ENCODE measurements around the gene LIPC.

Gene LIPC

DNA sequence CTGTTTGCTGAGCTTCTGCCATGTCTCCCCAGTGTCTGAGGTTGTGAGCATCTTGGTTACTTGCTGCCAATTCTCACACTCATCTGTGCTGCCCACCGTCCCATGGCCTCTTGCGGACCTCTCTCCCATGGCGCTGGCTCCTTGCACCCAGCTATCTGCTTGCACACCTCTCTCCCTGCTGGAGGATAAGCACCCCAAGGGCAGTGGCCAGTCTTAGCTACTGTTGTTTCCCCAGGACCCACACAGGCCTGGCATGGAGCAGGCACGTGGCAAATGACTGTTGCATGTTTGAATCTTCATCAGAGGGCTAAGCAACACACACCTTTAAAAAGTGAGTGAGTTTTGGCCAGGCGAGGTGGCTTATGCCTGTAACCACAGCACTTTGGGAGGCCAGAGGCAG, 14.7 kb downstream of the LIPC start:
- Histone ChIP-seq H3K9me3 (ENCODE audit: low read length) (no peaks in the 10 kb centered on the region), H3K27ac (ENCODE audit: low read depth, low read length) (no peak overlapping the region), H3K27me3 (ENCODE audit: control insufficient read depth in 1 of 2, insufficient read depth in 2 of 2, low read length in 2 of 2) (no peaks in the 10 kb centered on the region), H3K4me3 (ENCODE audit: low read depth in 1 of 2, low read length in 2 of 2) (no peak overlapping the region), H3K36me3 (ENCODE audit: insufficient read depth, low read length) (no peaks in the 10 kb centered on the region), H3K9ac (ENCODE audit: low read length) (no peak overlapping the region), H3K4me1 (ENCODE audit: insufficient read depth, low read length) (peaks cover 6% of the 10 kb centered on the region)

- no peak overlapping the region for H3K4me3 ChIP-seq (ENCODE audit: low read depth in 1 of 2, low read length in 2 of 2)
- H3K9me3 ChIP-seq (ENCODE audit: low read length): no peaks in the 10 kb centered on the region
- H3K27ac ChIP-seq (ENCODE audit: low read depth, low read length): no peak overlapping the region
- no peak overlapping the region for H3K9ac ChIP-seq (ENCODE audit: low read length)
- H3K4me1 ChIP-seq (ENCODE audit: insufficient read depth, low read length): peaks cover 6% of the 10 kb centered on the region
- H3K27me3 ChIP-seq (ENCODE audit: control insufficient read depth in 1 of 2, insufficient read depth in 2 of 2, low read length in 2 of 2): no peaks in the 10 kb centered on the region
- H3K36me3 ChIP-seq (ENCODE audit: insufficient read depth, low read length): no peaks in the 10 kb centered on the region
Measured at GRCh38 chr15:58447271-58448010, 15.7 kb downstream of the LIPC start.

GRCh38 chr15:58448331-58448730, 16.5 kb downstream of the LIPC start:
- H3K9me3 ChIP-seq (ENCODE audit: low read length): no peaks in the 10 kb centered on the region

DNA sequence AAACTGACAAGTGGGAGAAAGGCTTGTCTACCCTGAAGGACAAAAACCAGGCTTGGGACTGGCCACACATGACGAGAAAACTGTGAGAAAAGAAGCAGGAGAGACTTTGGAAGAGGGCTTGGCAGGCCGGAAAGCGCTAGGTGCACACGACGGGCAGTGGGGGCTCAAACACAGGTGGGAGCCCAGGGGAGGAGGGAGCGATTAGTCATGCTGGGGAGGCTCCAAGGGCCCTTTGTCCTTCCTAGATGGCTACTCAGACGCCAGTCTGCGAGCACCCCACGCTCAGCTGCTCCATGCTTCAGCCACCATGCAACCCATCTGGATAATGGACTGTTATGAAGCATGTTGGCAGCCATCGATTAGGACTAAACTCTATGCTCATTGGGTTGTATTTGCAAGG, 17.1 kb downstream of the LIPC start:
- no peak overlapping the region for H3K9ac ChIP-seq (ENCODE audit: low read length)
- H3K27me3 ChIP-seq (ENCODE audit: control insufficient read depth in 1 of 2, insufficient read depth in 2 of 2, low read length in 2 of 2): no peaks in the 10 kb centered on the region
- H3K4me1 ChIP-seq (ENCODE audit: insufficient read depth, low read length): peaks cover 6% of the 10 kb centered on the region
- no peaks in the 10 kb centered on the region for H3K36me3 ChIP-seq (ENCODE audit: insufficient read depth, low read length)
- no peak overlapping the region for H3K27ac ChIP-seq (ENCODE audit: low read depth, low read length)
- H3K9me3 ChIP-seq (ENCODE audit: low read length): no peaks in the 10 kb centered on the region
- H3K4me3 ChIP-seq (ENCODE audit: low read depth in 1 of 2, low read length in 2 of 2): no peak overlapping the region

More at GRCh38 chr15:58448331-58448730, 16.5 kb downstream of the LIPC start:
- Histone ChIP-seq H3K4me1 (ENCODE audit: insufficient read depth, low read length) (peaks cover 6% of the 10 kb centered on the region), H3K9ac (ENCODE audit: low read length) (no peak overlapping the region), H3K27ac (ENCODE audit: low read depth, low read length) (no peak overlapping the region), H3K36me3 (ENCODE audit: insufficient read depth, low read length) (no peaks in the 10 kb centered on the region), H3K27me3 (ENCODE audit: control insufficient read depth in 1 of 2, insufficient read depth in 2 of 2, low read length in 2 of 2) (no peaks in the 10 kb centered on the region), H3K4me3 (ENCODE audit: low read depth in 1 of 2, low read length in 2 of 2) (no peak overlapping the region)

GRCh38 chr15:58451826-58452225, 20.0 kb downstream of the LIPC start:
- no peaks in the 10 kb centered on the region for H3K36me3 ChIP-seq (ENCODE audit: insufficient read depth, low read length)
- no peak overlapping the region for H3K4me3 ChIP-seq (ENCODE audit: low read depth in 1 of 2, low read length in 2 of 2)
- H3K27me3 ChIP-seq (ENCODE audit: control insufficient read depth in 1 of 2, insufficient read depth in 2 of 2, low read length in 2 of 2): no peaks in the 10 kb centered on the region
- H3K4me1 ChIP-seq (ENCODE audit: insufficient read depth, low read length): peaks cover 6% of the 10 kb centered on the region
- H3K9me3 ChIP-seq (ENCODE audit: low read length): no peaks in the 10 kb centered on the region
- H3K27ac ChIP-seq (ENCODE audit: low read depth, low read length): no peak overlapping the region
- H3K9ac ChIP-seq (ENCODE audit: low read length): no peak overlapping the region

GRCh38 chr15:58452775-58453174, 21.0 kb downstream of the LIPC start:
- no peak overlapping the region for H3K9ac ChIP-seq (ENCODE audit: low read length)
- no peaks in the 10 kb centered on the region for H3K27me3 ChIP-seq (ENCODE audit: control insufficient read depth in 1 of 2, insufficient read depth in 2 of 2, low read length in 2 of 2)
- no peaks in the 10 kb centered on the region for H3K36me3 ChIP-seq (ENCODE audit: insufficient read depth, low read length)
- no peak overlapping the region for H3K4me3 ChIP-seq (ENCODE audit: low read depth in 1 of 2, low read length in 2 of 2)
- H3K9me3 ChIP-seq (ENCODE audit: low read length): no peaks in the 10 kb centered on the region
- H3K4me1 ChIP-seq (ENCODE audit: insufficient read depth, low read length): no peaks in the 10 kb centered on the region
- no peak overlapping the region for H3K27ac ChIP-seq (ENCODE audit: low read depth, low read length)

DNA sequence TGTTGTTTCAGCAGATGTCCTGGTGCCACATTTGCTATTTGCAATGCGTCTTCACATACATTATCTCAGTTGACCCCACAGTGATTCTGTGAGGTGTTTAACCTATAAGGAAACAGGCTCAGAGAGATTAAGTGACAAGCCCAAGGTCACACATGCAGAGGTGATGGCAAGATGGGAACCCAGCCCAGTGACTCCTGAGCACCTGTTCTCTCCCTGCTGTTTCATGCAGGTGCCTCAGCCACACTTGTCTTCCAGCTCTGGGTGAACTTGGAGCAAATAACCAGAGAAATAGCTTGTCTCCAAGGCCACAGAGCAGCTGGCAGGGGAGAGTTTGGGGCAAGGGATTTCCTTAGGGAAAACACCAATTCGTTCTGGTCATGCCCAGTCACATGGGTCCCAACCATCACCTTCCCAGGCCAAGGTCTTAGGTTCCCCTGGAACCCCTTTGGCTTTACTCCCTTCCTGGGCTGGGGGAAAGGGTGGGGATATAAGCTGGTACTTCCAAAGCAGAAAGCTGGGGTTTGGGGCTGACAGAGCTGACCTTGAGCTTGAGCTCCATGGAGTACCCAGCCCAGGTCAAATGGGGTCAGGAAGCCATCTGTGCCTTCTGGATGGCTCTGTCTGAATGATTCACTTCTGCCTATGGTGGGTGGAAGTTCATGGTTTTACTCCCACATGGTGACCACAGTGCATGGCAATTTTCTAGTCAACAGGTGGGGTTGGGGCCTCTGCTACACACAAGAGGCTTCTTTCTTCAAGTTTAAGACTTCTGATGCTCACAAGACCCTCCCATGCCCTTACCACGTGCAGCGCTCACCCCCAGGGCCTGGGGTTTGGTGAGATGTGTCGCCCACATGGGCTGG, 22.4 kb downstream of the LIPC start:
- H3K9me3 ChIP-seq (ENCODE audit: low read length): no peaks in the 10 kb centered on the region
- H3K27me3 ChIP-seq (ENCODE audit: control insufficient read depth in 1 of 2, insufficient read depth in 2 of 2, low read length in 2 of 2): no peaks in the 10 kb centered on the region
- no peaks in the 10 kb centered on the region for H3K36me3 ChIP-seq (ENCODE audit: insufficient read depth, low read length)
- H3K4me3 ChIP-seq (ENCODE audit: low read depth in 1 of 2, low read length in 2 of 2): no peak overlapping the region
- no peak overlapping the region for H3K9ac ChIP-seq (ENCODE audit: low read length)
- no peak overlapping the region for H3K27ac ChIP-seq (ENCODE audit: low read depth, low read length)
- no peaks in the 10 kb centered on the region for H3K4me1 ChIP-seq (ENCODE audit: insufficient read depth, low read length)

GRCh38 chr15:58454950-58455401, 23.2 kb downstream of the LIPC start:
- Histone ChIP-seq H3K9ac (ENCODE audit: low read length) (no peak overlapping the region), H3K27ac (ENCODE audit: low read depth, low read length) (no peak overlapping the region), H3K9me3 (ENCODE audit: low read length) (no peaks in the 10 kb centered on the region), H3K27me3 (ENCODE audit: control insufficient read depth in 1 of 2, insufficient read depth in 2 of 2, low read length in 2 of 2) (no peaks in the 10 kb centered on the region), H3K4me3 (ENCODE audit: low read depth in 1 of 2, low read length in 2 of 2) (no peak overlapping the region), H3K36me3 (ENCODE audit: insufficient read depth, low read length) (no peaks in the 10 kb centered on the region), H3K4me1 (ENCODE audit: insufficient read depth, low read length) (no peaks in the 10 kb centered on the region)

DNA sequence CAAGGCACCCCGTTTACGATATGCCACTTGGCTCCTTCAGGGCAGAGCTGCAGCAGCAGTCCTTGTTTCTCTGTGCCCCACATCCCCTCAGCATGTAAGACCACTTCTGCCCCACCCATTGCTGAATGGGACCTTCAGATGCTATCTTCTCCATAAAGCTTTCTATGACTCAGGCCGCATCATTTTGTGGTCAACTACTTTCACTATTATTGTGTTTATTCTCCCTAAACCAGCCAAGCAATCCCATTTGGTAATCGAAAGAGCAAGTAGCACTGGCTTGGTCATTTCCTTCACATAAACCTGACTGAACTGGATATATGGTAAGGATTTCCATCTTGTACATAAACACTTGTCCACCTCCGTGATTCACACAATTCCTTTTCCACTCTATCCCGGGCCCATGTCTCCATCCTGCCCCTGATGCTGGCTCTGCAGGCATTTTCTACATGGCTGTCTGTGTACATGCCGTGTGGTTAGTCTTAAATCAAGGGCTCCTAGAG, 25.7 kb downstream of the LIPC start:
- no peak overlapping the region for H3K4me3 ChIP-seq (ENCODE audit: low read depth in 1 of 2, low read length in 2 of 2)

DNA sequence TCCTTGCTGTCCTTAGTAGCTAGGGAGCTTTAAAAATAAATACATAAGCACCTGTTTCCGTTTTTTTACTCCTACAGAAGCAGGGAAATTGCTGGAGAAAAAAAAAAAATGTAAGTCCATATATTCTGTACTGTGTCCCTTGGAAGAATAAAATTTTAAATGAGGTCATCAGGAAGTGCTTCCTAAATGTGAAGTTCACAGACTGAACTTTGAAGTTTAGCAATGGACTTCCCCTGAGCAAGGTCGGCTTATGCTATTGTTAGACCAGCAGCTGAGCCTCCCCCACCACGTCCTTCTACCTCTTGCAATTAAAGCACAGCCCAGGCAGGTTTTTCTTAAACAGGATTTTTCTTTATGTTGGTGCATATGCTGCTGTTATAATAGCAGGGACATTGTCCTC, 26.3 kb downstream of the LIPC start:
- no peaks in the 10 kb centered on the region for H3K27me3 ChIP-seq (ENCODE audit: control insufficient read depth in 1 of 2, insufficient read depth in 2 of 2, low read length in 2 of 2)
- no peaks in the 10 kb centered on the region for H3K9me3 ChIP-seq (ENCODE audit: low read length)
- H3K9ac ChIP-seq (ENCODE audit: low read length): no peak overlapping the region
- H3K4me1 ChIP-seq (ENCODE audit: insufficient read depth, low read length): no peaks in the 10 kb centered on the region
- H3K4me3 ChIP-seq (ENCODE audit: low read depth in 1 of 2, low read length in 2 of 2): no peak overlapping the region
- H3K27ac ChIP-seq (ENCODE audit: low read depth, low read length): no peak overlapping the region
- H3K36me3 ChIP-seq (ENCODE audit: insufficient read depth, low read length): no peaks in the 10 kb centered on the region

More for the DNA sequence above, 25.7 kb downstream of the LIPC start:
- Histone ChIP-seq H3K4me1 (ENCODE audit: insufficient read depth, low read length) (no peaks in the 10 kb centered on the region), H3K36me3 (ENCODE audit: insufficient read depth, low read length) (no peaks in the 10 kb centered on the region), H3K9ac (ENCODE audit: low read length) (no peak overlapping the region), H3K9me3 (ENCODE audit: low read length) (no peaks in the 10 kb centered on the region), H3K27ac (ENCODE audit: low read depth, low read length) (no peak overlapping the region), H3K27me3 (ENCODE audit: control insufficient read depth in 1 of 2, insufficient read depth in 2 of 2, low read length in 2 of 2) (no peaks in the 10 kb centered on the region)

DNA sequence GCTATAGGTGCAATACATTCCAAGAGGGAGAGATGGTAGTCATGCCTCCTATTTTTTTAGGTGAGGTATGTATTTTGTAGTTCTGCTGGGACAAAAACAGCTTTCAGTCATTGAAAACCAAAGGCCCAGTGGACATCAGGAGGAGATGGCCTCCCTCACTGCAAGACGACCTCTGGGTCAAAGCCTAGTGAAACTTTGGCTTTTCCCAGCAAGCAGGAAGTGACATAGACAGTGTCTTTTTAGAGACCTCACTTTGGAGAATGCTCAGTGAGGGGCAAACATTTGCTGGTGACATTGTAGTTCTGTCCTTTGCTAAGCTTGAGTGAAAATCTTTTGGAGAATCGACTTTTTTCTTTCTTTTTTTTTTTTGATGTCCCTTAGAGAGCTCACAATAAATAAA, 27.3 kb downstream of the LIPC start:
- Histone ChIP-seq H3K27ac (ENCODE audit: low read depth, low read length) (no peak overlapping the region), H3K36me3 (ENCODE audit: insufficient read depth, low read length) (no peaks in the 10 kb centered on the region), H3K27me3 (ENCODE audit: control insufficient read depth in 1 of 2, insufficient read depth in 2 of 2, low read length in 2 of 2) (no peaks in the 10 kb centered on the region), H3K4me3 (ENCODE audit: low read depth in 1 of 2, low read length in 2 of 2) (no peak overlapping the region), H3K9me3 (ENCODE audit: low read length) (no peaks in the 10 kb centered on the region), H3K4me1 (ENCODE audit: insufficient read depth, low read length) (no peaks in the 10 kb centered on the region), H3K9ac (ENCODE audit: low read length) (no peak overlapping the region)

Measured in muscle layer of colon (tissue), 2 donors.